GM12864 (cell line): ENCODE measurements around the gene WWOX.

ENCODE experiments used
- DNase-seq: peaks from one replicate; pipeline ENCODE4 v3.0.0-alpha.2; 2011; ENCODE audit warnings: low read depth
- H3K4me3 ChIP-seq: 2 replicates; pipeline ENCODE4 v1.5.1; 2011; ENCODE audit warnings: mild to moderate bottlenecking, low read depth, low read length, control low read depth
- CTCF ChIP-seq: IDR thresholded peaks from 2 replicates; pipeline ENCODE4 v1.5.1; 2011; ENCODE audit warnings: low read depth, mild to moderate bottlenecking, moderate library complexity, low read length, control low read depth, inconsistent platforms; ENCODE audit errors: missing control alignments

The WWOX gene

GRCh38 chr16:79099716-79100115, 1000.3 kb downstream of the WWOX start:
- H3K4me3 ChIP-seq = no peak overlapping the region
- DNase-seq = no peak
- no peak for TF ChIP-seq CTCF

- no peak for TF ChIP-seq CTCF
- DNase-seq = no peak
- no peak overlapping the region for H3K4me3 ChIP-seq
Observed at GRCh38 chr16:79100447-79100846, 1001.0 kb downstream of the WWOX start.

GRCh38 chr16:79101491-79101890, 1002.0 kb downstream of the WWOX start:
- TF ChIP-seq CTCF = no peak
- no peak overlapping the region for H3K4me3 ChIP-seq
- no peak for DNase-seq

GRCh38 chr16:79104567-79104966, 1005.1 kb downstream of the WWOX start:
- H3K4me3 ChIP-seq = no peak overlapping the region
- no peak for DNase-seq
- TF ChIP-seq CTCF = no peak

- TF ChIP-seq CTCF = no peak
- DNase-seq = no peak
- H3K4me3 ChIP-seq = no peak overlapping the region
Observed at GRCh38 chr16:79107301-79107700, 1007.8 kb downstream of the WWOX start.

GRCh38 chr16:79109771-79110170, 1010.3 kb downstream of the WWOX start:
- no peak for TF ChIP-seq CTCF
- H3K4me3 ChIP-seq = no peak overlapping the region
- DNase-seq = no peak

- TF ChIP-seq CTCF = no peak
Observed at GRCh38 chr16:79110242-79110641, 1010.8 kb downstream of the WWOX start.

More at GRCh38 chr16:79110242-79110641, 1010.8 kb downstream of the WWOX start:
- no peak for DNase-seq
- no peak overlapping the region for H3K4me3 ChIP-seq
